KMS-11 (cell line): ENCODE data around the gene DST.

Source experiments
- H2AFZ ChIP-seq: fragments of 200-600 bp; sonication (generic); 2 replicates; pipeline ENCODE4 v1.6.1; 2016; ENCODE audit warnings: antibody characterized with exemption, mixed run types, low read depth
- H3K27ac ChIP-seq: fragments of 200-600 bp; sonication (generic); 2 replicates; pipeline ENCODE4 v1.6.1; 2016; ENCODE audit warnings: mild to moderate bottlenecking, mixed run types
- H3K27me3 ChIP-seq: fragments of 200-600 bp; sonication (generic); 2 replicates; pipeline ENCODE4 v1.6.1; 2017; ENCODE audit warnings: mild to moderate bottlenecking, low read depth, mixed run types, moderate library complexity; ENCODE audit not compliant: insufficient read depth
- H3K36me3 ChIP-seq: fragments of 200-600 bp; sonication (generic); 2 replicates; pipeline ENCODE4 v1.6.1; 2017; ENCODE audit warnings: mild to moderate bottlenecking, mixed run types; ENCODE audit not compliant: insufficient read depth
- H3K4me1 ChIP-seq: fragments of 200-600 bp; sonication (generic); 2 replicates; pipeline ENCODE4 v1.6.1; 2016; ENCODE audit warnings: mild to moderate bottlenecking, low read depth, mixed run types; ENCODE audit not compliant: poor library complexity, severe bottlenecking
- H3K4me2 ChIP-seq: fragments of 200-600 bp; sonication (generic); 2 replicates; pipeline ENCODE4 v1.7.0; 2016; ENCODE audit warnings: mild to moderate bottlenecking, mixed run types
- H3K4me3 ChIP-seq: fragments of 200-600 bp; sonication (generic); IDR thresholded peaks from 2 replicates; pipeline ENCODE4 v1.6.1; 2017; ENCODE audit warnings: low read depth, low read length, mixed read lengths; ENCODE audit not compliant: insufficient read depth
- H3K79me2 ChIP-seq: fragments of 200-600 bp; sonication (generic); 2 replicates; pipeline ENCODE4 v1.6.1; 2016; ENCODE audit warnings: low read depth, mixed run types; ENCODE audit not compliant: insufficient read depth
- H3K9ac ChIP-seq: fragments of 200-600 bp; sonication (generic); 2 replicates; pipeline ENCODE4 v1.6.1; 2016; ENCODE audit warnings: mild to moderate bottlenecking, mixed run types
- H4K20me1 ChIP-seq: fragments of 200-600 bp; sonication (generic); 2 replicates; pipeline ENCODE4 v1.6.1; 2016; ENCODE audit warnings: mild to moderate bottlenecking, mixed run types; ENCODE audit not compliant: insufficient read depth
- TF ChIP-seq, protein P1 (sequence below): fragments of 200-600 bp; sonication (generic); conservative IDR thresholded peaks from 2 replicates; pipeline ENCODE4 v1.6.1; 2017; ENCODE audit warnings: low read depth, mild to moderate bottlenecking, antibody characterized with exemption, low read length, moderate library complexity, mixed read lengths

DST gene

DNA sequence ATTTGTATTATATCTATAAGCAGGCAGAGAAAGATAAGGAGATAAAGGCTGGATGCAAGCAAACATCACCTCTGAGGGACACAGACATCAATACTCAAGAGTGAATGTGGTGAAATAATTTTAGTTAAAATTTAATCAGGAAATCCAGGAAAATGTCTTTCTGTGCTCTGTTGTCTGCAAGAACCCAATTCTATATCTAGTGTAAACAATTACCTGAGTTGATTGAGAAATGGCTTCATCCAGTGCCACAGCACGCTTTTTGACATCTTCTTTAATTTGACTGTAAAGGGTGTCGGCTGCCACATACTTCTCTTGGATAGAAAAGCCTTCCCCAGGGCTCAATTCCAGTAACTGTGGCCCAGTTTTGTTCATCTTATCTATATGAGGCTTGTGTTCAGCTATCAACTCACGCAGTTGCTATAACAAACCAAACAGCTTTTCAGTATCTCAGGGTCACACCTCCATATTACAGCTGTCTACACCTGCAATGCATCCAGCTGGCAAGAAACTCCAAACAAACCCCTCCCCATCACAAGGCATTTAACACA lies 131.6 kb downstream of the DST start:
- Histone ChIP-seq H3K36me3 (peaks cover 5% of the 10 kb centered on the region; the same call in 1 of the 2 replicates), H3K4me2 (no peak overlapping the region)
- TF ChIP-seq, protein P1, sequence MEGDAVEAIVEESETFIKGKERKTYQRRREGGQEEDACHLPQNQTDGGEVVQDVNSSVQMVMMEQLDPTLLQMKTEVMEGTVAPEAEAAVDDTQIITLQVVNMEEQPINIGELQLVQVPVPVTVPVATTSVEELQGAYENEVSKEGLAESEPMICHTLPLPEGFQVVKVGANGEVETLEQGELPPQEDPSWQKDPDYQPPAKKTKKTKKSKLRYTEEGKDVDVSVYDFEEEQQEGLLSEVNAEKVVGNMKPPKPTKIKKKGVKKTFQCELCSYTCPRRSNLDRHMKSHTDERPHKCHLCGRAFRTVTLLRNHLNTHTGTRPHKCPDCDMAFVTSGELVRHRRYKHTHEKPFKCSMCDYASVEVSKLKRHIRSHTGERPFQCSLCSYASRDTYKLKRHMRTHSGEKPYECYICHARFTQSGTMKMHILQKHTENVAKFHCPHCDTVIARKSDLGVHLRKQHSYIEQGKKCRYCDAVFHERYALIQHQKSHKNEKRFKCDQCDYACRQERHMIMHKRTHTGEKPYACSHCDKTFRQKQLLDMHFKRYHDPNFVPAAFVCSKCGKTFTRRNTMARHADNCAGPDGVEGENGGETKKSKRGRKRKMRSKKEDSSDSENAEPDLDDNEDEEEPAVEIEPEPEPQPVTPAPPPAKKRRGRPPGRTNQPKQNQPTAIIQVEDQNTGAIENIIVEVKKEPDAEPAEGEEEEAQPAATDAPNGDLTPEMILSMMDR, result no peak

DNA sequence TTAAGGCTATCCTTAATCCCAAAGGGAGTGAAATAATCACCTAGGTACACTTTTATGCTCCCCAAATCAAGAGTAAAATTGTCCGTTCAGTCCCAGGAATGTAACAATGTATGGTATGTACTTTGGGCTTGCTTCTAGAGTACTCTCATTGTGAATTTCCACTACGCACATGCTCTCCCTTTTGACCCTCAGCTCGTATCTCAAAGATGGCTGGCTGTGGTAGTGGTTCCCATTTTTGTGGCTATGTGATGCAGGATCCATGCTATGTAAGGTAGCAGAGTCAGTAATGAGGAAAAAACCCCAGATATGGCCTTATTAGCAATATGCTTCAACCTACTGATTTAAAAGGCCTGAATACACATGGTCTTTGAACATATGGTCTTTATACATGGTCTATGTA lies 133.7 kb downstream of the DST start:
- no peak overlapping the region for H2AFZ ChIP-seq
- H3K36me3 ChIP-seq, result peaks cover 5% of the 10 kb centered on the region; the same call in 1 of the 2 replicates
- H3K4me2 ChIP-seq, result no peak overlapping the region
- TF ChIP-seq, protein P1, result no peak
- H4K20me1 ChIP-seq, result no peaks in the 10 kb centered on the region
- H3K79me2 ChIP-seq, result no peaks in the 10 kb centered on the region
- H3K27me3 ChIP-seq, result no peaks in the 10 kb centered on the region
- no peak overlapping the region for H3K4me3 ChIP-seq
- H3K4me1 ChIP-seq, result no peaks in the 10 kb centered on the region
- H3K9ac ChIP-seq, result no peak overlapping the region
- no peak overlapping the region for H3K27ac ChIP-seq

More for the DNA sequence above, 131.6 kb downstream of the DST start:
- H3K4me1 ChIP-seq, result no peaks in the 10 kb centered on the region
- no peaks in the 10 kb centered on the region for H3K79me2 ChIP-seq
- H3K27ac ChIP-seq, result no peak overlapping the region
- no peaks in the 10 kb centered on the region for H3K27me3 ChIP-seq
- H4K20me1 ChIP-seq, result no peaks in the 10 kb centered on the region
- no peak overlapping the region for H2AFZ ChIP-seq
- H3K9ac ChIP-seq, result no peak overlapping the region
- H3K4me3 ChIP-seq, result no peak overlapping the region

DNA sequence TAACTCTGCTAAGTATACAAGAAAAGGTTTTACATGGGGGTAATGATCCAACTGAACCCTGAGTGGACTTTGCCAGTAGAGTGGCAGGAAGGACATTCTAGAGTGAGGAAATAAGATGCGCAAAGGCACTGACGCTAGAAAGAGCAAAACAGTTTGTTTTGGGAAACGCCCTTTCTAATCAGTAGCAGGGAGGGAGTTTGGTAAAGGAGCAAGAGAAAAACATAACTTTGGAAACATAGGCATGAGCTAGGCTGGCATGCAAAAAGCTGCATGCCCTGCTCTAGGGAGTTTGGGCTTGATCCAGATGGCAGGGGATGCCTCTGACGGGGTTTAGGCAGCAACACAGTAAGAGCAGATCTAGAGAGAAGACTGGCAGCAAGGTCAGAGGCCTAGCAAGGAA lies 135.2 kb downstream of the DST start:
- Histone ChIP-seq H3K9ac (no peak overlapping the region), H3K4me3 (no peak overlapping the region), H2AFZ (no peak overlapping the region), H3K4me1 (no peaks in the 10 kb centered on the region), H4K20me1 (no peaks in the 10 kb centered on the region), H3K27ac (no peak overlapping the region; the same call in 1 of the 2 replicates), H3K27me3 (no peaks in the 10 kb centered on the region), H3K4me2 (no peak overlapping the region), H3K79me2 (no peaks in the 10 kb centered on the region), H3K36me3 (no peaks in the 10 kb centered on the region; the same call in 1 of the 2 replicates)
- TF ChIP-seq, protein P1, result no peak

DNA sequence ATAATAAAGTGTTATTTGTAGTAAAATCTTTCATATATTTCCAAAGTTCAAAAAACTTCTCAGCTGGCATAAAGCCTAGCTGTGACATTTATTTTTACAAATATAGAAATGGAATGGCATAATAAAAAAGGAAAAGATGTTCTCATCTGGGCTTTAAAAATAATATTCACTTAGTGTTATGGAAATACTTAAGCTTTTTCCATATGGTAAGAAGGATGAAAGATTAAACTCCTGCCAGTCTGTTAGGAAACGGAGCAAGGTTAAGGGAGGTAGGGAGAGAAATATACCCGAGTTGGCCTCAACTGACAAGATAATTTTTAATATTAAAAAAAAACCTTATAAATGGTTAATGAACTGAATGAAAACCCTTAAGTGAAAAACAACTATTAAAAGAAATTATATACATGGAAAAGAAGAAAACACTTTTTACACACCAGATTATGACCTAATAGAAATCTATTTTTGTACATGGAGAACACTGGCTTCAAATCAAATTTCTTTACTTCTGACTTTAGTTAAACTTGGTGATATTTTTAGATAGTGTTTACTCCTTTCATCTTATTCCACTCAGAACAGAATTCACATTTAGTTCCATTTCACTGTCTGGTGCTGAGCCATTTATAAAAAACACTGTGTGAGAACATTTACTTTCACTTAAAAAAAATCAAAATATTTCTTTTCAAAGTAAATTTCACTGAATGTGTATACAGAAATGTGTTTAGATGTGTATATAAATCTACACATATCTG lies 137.0 kb downstream of the DST start:
- no peak overlapping the region for H3K9ac ChIP-seq
- H3K27ac ChIP-seq, result no peak overlapping the region
- H3K27me3 ChIP-seq, result no peaks in the 10 kb centered on the region
- TF ChIP-seq, protein P1, result no peak
- no peaks in the 10 kb centered on the region for H3K79me2 ChIP-seq
- no peak overlapping the region for H2AFZ ChIP-seq
- no peak overlapping the region for H3K4me2 ChIP-seq
- H3K36me3 ChIP-seq, result no peaks in the 10 kb centered on the region; the same call in 1 of the 2 replicates
- no peaks in the 10 kb centered on the region for H4K20me1 ChIP-seq
- H3K4me3 ChIP-seq, result no peak overlapping the region
- no peaks in the 10 kb centered on the region for H3K4me1 ChIP-seq
